ENCODE measurements around the gene GPR39.

- TF ChIP-seq CTCF (IDR thresholded peaks at IDR 0.05) = no peak
- TF ChIP-seq POLR2A (IDR thresholded peaks at IDR 0.05) = no peak
Measured at GRCh38 chr2:132446444-132446843, 29.8 kb downstream of the GPR39 start.

Measured in Peyer's patch (tissue), 4 donors.